SK-N-SH treated with all-trans-retinoic acid at 6 μM for 48 hours (cell line): ENCODE results near the gene CPNE5.

Experiments
- ATAC-seq: fragments of 200-7000 bp; cut with Tn5 transposase; 3 replicates; pipeline ENCODE4 v1.9.1; 2020; ENCODE audit warnings: mild to moderate bottlenecking, moderate library complexity
- ARNTL ChIP-seq: fragments of 450-650 bp; formaldehyde crosslinking; IDR thresholded peaks from 2 replicates; pipeline ENCODE4 v1.5.0; 2020; ENCODE audit warnings: low read depth, mild to moderate bottlenecking, moderate library complexity, borderline replicate concordance
- BACH2 ChIP-seq: fragments of 250-450 bp; sonication (Bioruptor Pico); IDR thresholded peaks from 2 replicates; pipeline ENCODE4 v1.9.0; 2021; ENCODE audit warnings: mild to moderate bottlenecking, borderline replicate concordance
- CSDC2 ChIP-seq: fragments of 250-450 bp; sonication (Bioruptor Pico); IDR thresholded peaks from 2 replicates; pipeline ENCODE4 v1.5.0; 2020; ENCODE audit warnings: mild to moderate bottlenecking, moderate library complexity
- CSRNP3 ChIP-seq: fragments of 250-450 bp; sonication (Bioruptor Pico); IDR thresholded peaks from 2 replicates; pipeline ENCODE4 v1.5.1; 2021; ENCODE audit warnings: mild to moderate bottlenecking, moderate library complexity
- ESRRG ChIP-seq: fragments of 250-450 bp; sonication (Bioruptor Pico); IDR thresholded peaks from 2 replicates; pipeline ENCODE4 v1.6.1; 2021; ENCODE audit warnings: mild to moderate bottlenecking
- GLIS3 ChIP-seq: fragments of 250-450 bp; sonication (Bioruptor Pico); IDR thresholded peaks from 2 replicates; pipeline ENCODE4 v1.5.0; 2020; ENCODE audit warnings: mild to moderate bottlenecking, moderate library complexity
- ISL1 ChIP-seq: fragments of 250-450 bp; sonication (Bioruptor Pico); IDR thresholded peaks from 2 replicates; pipeline ENCODE4 v2.1.2; 2022; ENCODE audit warnings: mild to moderate bottlenecking, moderate library complexity
- OSR1 ChIP-seq: fragments of 250-450 bp; sonication (Bioruptor Pico); IDR thresholded peaks from 2 replicates; pipeline ENCODE4 v1.8.0; 2022; ENCODE audit warnings: moderate library complexity, mild to moderate bottlenecking, inconsistent platforms
- POU6F1 ChIP-seq: fragments of 250-450 bp; sonication (Bioruptor Pico); IDR thresholded peaks from 2 replicates; pipeline ENCODE4 v1.8.0; 2021; ENCODE audit warnings: low read depth, mild to moderate bottlenecking, moderate library complexity, borderline replicate concordance
- RARB ChIP-seq: fragments of 250-450 bp; sonication (Bioruptor Pico); IDR thresholded peaks from 2 replicates; pipeline ENCODE4 v1.8.0; 2021; ENCODE audit warnings: mild to moderate bottlenecking, moderate library complexity
- SNAI2 ChIP-seq: fragments of 250-450 bp; sonication (Bioruptor Pico); IDR thresholded peaks from 2 replicates; pipeline ENCODE4 v1.5.0; 2020; ENCODE audit warnings: mild to moderate bottlenecking, moderate library complexity
- TCF4 ChIP-seq: fragments of 250-450 bp; sonication (Bioruptor Pico); IDR thresholded peaks from 2 replicates; pipeline ENCODE4 v1.8.0; 2021; ENCODE audit warnings: mild to moderate bottlenecking, moderate library complexity, borderline replicate concordance
- TOX ChIP-seq: fragments of 250-450 bp; sonication (Bioruptor Pico); IDR thresholded peaks from 2 replicates; pipeline ENCODE4 v1.8.0; 2021; ENCODE audit warnings: mild to moderate bottlenecking, moderate library complexity, borderline replicate concordance
- TSHZ2 ChIP-seq: fragments of 250-450 bp; sonication (Bioruptor Pico); IDR thresholded peaks from 2 replicates; pipeline ENCODE4 v1.5.0; 2020; ENCODE audit warnings: mild to moderate bottlenecking, moderate library complexity
- ZC3H10 ChIP-seq: fragments of 250-450 bp; sonication (Bioruptor Pico); IDR thresholded peaks from 2 replicates; pipeline ENCODE4 v1.5.1; 2021; ENCODE audit warnings: mild to moderate bottlenecking, moderate library complexity
- ZFP3 ChIP-seq: fragments of 250-450 bp; sonication (Bioruptor Pico); IDR thresholded peaks from 2 replicates; pipeline ENCODE4 v1.5.0; 2020; ENCODE audit warnings: mild to moderate bottlenecking, moderate library complexity
- ZFP30 ChIP-seq: fragments of 450-650 bp; formaldehyde crosslinking; IDR thresholded peaks from 2 replicates; pipeline ENCODE4 v1.5.0; 2022; ENCODE audit warnings: mild to moderate bottlenecking, moderate library complexity
- ZNF565 ChIP-seq: fragments of 450-650 bp; formaldehyde crosslinking; conservative IDR thresholded peaks from 2 replicates; pipeline ENCODE4 v1.5.0; 2020; ENCODE audit warnings: low read depth, mild to moderate bottlenecking, moderate library complexity
- ZNF70 ChIP-seq: fragments of 450-650 bp; formaldehyde crosslinking; IDR thresholded peaks from 2 replicates; pipeline ENCODE4 v1.5.0; 2020; ENCODE audit warnings: mild to moderate bottlenecking, moderate library complexity
- ZNF8 ChIP-seq: fragments of 450-650 bp; formaldehyde crosslinking; IDR thresholded peaks from 2 replicates; pipeline ENCODE4 v1.5.0; 2020; ENCODE audit warnings: mild to moderate bottlenecking, moderate library complexity
- TF ChIP-seq, protein P1 (sequence below): fragments of 250-450 bp; sonication (Bioruptor Pico); IDR thresholded peaks from 2 replicates; pipeline ENCODE4 v1.5.1; 2020; ENCODE audit warnings: low read depth, mild to moderate bottlenecking, moderate library complexity
- TF ChIP-seq, protein P2 (sequence below): fragments of 250-450 bp; sonication (Bioruptor Pico); IDR thresholded peaks from 2 replicates; pipeline ENCODE4 v1.8.0; 2020; ENCODE audit warnings: mild to moderate bottlenecking, moderate library complexity, borderline replicate concordance

Gene CPNE5

GRCh38 chr6:36751091-36751490 is 88.2 kb downstream of the CPNE5 start:
- no peak for ATAC-seq
- TF ChIP-seq ZNF565: no peak
- TF ChIP-seq, protein P1, sequence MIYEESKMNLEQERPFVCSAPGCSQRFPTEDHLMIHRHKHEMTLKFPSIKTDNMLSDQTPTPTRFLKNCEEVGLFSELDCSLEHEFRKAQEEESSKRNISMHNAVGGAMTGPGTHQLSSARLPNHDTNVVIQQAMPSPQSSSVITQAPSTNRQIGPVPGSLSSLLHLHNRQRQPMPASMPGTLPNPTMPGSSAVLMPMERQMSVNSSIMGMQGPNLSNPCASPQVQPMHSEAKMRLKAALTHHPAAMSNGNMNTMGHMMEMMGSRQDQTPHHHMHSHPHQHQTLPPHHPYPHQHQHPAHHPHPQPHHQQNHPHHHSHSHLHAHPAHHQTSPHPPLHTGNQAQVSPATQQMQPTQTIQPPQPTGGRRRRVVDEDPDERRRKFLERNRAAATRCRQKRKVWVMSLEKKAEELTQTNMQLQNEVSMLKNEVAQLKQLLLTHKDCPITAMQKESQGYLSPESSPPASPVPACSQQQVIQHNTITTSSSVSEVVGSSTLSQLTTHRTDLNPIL: no peak
- no peak for TF ChIP-seq ZFP30
- no peak for TF ChIP-seq ARNTL (CRISPR knock-in tag)
- TF ChIP-seq CSRNP3 (CRISPR knock-in tag): no peak
- no peak for TF ChIP-seq TSHZ2 (CRISPR knock-in tag)
- TF ChIP-seq ZNF8 (CRISPR knock-in tag): no peak
- no peak for TF ChIP-seq GLIS3 (CRISPR knock-in tag)
- TF ChIP-seq, protein P2, sequence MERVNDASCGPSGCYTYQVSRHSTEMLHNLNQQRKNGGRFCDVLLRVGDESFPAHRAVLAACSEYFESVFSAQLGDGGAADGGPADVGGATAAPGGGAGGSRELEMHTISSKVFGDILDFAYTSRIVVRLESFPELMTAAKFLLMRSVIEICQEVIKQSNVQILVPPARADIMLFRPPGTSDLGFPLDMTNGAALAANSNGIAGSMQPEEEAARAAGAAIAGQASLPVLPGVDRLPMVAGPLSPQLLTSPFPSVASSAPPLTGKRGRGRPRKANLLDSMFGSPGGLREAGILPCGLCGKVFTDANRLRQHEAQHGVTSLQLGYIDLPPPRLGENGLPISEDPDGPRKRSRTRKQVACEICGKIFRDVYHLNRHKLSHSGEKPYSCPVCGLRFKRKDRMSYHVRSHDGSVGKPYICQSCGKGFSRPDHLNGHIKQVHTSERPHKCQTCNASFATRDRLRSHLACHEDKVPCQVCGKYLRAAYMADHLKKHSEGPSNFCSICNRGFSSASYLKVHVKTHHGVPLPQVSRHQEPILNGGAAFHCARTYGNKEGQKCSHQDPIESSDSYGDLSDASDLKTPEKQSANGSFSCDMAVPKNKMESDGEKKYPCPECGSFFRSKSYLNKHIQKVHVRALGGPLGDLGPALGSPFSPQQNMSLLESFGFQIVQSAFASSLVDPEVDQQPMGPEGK: no peak
- TF ChIP-seq ESRRG (CRISPR knock-in tag): no peak
- TF ChIP-seq OSR1 (CRISPR knock-in tag): no peak
- no peak for TF ChIP-seq SNAI2 (CRISPR knock-in tag)
- TF ChIP-seq CSDC2 (CRISPR knock-in tag): no peak
- no peak for TF ChIP-seq ZC3H10 (CRISPR knock-in tag)
- no peak for TF ChIP-seq BACH2

- no peak for ATAC-seq
- TF ChIP-seq ZNF565: no peak
- TF ChIP-seq, protein P1: no peak
- TF ChIP-seq ZFP30: no peak
- no peak for TF ChIP-seq TSHZ2 (CRISPR knock-in tag)
- no peak for TF ChIP-seq ARNTL (CRISPR knock-in tag)
- no peak for TF ChIP-seq ZNF70 (CRISPR knock-in tag)
- TF ChIP-seq ZNF8 (CRISPR knock-in tag): no peak
- no peak for TF ChIP-seq CSDC2 (CRISPR knock-in tag)
- no peak for TF ChIP-seq TOX (CRISPR knock-in tag)
- TF ChIP-seq POU6F1 (CRISPR knock-in tag): no peak
- TF ChIP-seq OSR1 (CRISPR knock-in tag): no peak
- TF ChIP-seq ZFP3 (CRISPR knock-in tag): no peak
- no peak for TF ChIP-seq ESRRG (CRISPR knock-in tag)
- TF ChIP-seq RARB (CRISPR knock-in tag): no peak
- no peak for TF ChIP-seq TCF4 (CRISPR knock-in tag)
- TF ChIP-seq, protein P2: no peak
- no peak for TF ChIP-seq ZC3H10 (CRISPR knock-in tag)
- TF ChIP-seq ISL1: no peak
- no peak for TF ChIP-seq GLIS3 (CRISPR knock-in tag)
Measured at GRCh38 chr6:36749829-36750489, 89.3 kb downstream of the CPNE5 start.
